ENCODE data around the gene B3GNT3. TPM values are rescaled to one million over a fixed set of nuclear protein-coding genes. Genes with fewer than 3 reads are reported as not detected.

Gene B3GNT3
- total RNA-seq, 2 experiments from 2014 or later = not detected

DNA sequence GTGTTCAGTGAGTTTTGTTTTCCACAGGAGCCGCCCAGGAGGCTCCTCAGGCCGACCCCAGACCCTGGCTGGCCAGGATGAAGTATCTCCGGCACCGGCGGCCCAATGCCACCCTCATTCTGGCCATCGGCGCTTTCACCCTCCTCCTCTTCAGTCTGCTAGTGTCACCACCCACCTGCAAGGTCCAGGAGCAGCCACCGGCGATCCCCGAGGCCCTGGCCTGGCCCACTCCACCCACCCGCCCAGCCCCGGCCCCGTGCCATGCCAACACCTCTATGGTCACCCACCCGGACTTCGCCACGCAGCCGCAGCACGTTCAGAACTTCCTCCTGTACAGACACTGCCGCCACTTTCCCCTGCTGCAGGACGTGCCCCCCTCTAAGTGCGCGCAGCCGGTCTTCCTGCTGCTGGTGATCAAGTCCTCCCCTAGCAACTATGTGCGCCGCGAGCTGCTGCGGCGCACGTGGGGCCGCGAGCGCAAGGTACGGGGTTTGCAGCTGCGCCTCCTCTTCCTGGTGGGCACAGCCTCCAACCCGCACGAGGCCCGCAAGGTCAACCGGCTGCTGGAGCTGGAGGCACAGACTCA lies 12.9 kb downstream of the B3GNT3 start:
- no peak overlapping the region for H3K27ac Mint-ChIP-seq

DNA sequence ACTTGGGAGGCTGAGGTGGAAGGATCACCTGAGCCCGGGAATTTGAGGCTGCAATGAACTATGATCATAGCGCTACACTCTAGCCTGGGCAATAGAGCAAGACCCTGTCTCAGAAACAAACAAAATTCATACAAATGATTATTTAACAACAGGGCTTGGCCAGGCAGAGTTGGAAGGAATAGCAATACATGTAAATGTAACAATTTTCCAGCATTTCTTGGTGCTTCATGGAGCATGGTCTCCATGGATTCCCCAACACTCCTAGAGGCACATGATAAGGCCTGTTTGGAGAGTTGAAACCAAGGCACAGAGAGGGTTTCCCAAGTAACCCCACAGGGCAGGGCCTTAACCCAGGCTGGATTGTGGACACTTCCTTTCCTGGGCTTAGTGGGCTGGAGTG lies 16.2 kb downstream of the B3GNT3 start:
- no peaks in the 10 kb centered on the region for H3K9me3 Mint-ChIP-seq
- POLR2A ChIA-PET = no interaction called here
- DNase-seq = no peak
- no peak overlapping the region for H3K4me3 Mint-ChIP-seq
- H3K27me3 Mint-ChIP-seq = peaks cover 11% of the 10 kb centered on the region
- peaks cover 18% of the 10 kb centered on the region for H3K4me1 Mint-ChIP-seq
- CTCF ChIA-PET = no interaction called here
- H3K27ac Mint-ChIP-seq = no peak overlapping the region
- no peaks in the 10 kb centered on the region for H3K36me3 Mint-ChIP-seq (ENCODE audit: low read depth)

More for the DNA sequence above, 12.9 kb downstream of the B3GNT3 start:
- no peak overlapping the region for H3K4me3 Mint-ChIP-seq
- no peaks in the 10 kb centered on the region for H3K9me3 Mint-ChIP-seq
- ChIA-PET CTCF (interaction anchor here (1.4 kb wide), 1 partner anchor 43 kb away, joined by 4 read pairs; no protein-coding TSS in a partner anchor), POLR2A (interaction anchor here (1.6 kb wide), 1 partner anchor 19 kb away, joined by 4 read pairs; no protein-coding TSS in a partner anchor)
- peaks cover 11% of the 10 kb centered on the region for H3K27me3 Mint-ChIP-seq
- H3K36me3 Mint-ChIP-seq (ENCODE audit: low read depth) = no peaks in the 10 kb centered on the region
- H3K4me1 Mint-ChIP-seq = peaks cover 42% of the 10 kb centered on the region
- peak; percentile 21 for DNase-seq

DNA sequence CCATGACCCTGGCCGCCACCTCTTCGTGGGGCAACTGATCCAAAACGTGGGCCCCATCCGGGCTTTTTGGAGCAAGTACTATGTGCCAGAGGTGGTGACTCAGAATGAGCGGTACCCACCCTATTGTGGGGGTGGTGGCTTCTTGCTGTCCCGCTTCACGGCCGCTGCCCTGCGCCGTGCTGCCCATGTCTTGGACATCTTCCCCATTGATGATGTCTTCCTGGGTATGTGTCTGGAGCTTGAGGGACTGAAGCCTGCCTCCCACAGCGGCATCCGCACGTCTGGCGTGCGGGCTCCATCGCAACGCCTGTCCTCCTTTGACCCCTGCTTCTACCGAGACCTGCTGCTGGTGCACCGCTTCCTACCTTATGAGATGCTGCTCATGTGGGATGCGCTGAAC lies 16.7 kb downstream of the B3GNT3 start:
- Mint-ChIP-seq H3K27ac (no peak overlapping the region), H3K27me3 (peaks cover 11% of the 10 kb centered on the region), H3K4me1 (peaks cover 16% of the 10 kb centered on the region), H3K36me3 (ENCODE audit: low read depth) (peaks cover 6% of the 10 kb centered on the region), H3K4me3 (no peak overlapping the region), H3K9me3 (no peaks in the 10 kb centered on the region)
- no peak for DNase-seq
- ChIA-PET CTCF (interaction anchor here (0.8 to 2.1 kb wide), 2 partner anchors 8 to 48 kb away, joined by 3 to 9 read pairs; partner anchors contain the start of gene RPL18A), POLR2A (no interaction called here)

DNA sequence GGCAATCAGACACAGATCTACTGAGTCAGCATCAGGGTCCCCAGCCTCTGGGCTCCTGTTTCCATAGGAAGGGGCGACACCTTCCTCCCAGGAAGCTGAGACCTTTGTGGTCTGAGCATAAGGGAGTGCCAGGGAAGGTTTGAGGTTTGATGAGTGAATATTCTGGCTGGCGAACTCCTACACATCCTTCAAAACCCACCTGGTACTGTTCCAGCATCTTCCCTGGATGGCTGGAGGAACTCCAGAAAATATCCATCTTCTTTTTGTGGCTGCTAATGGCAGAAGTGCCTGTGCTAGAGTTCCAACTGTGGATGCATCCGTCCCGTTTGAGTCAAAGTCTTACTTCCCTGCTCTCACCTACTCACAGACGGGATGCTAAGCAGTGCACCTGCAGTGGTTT lies 17.2 kb downstream of the B3GNT3 start:
- peaks cover 10% of the 10 kb centered on the region for H3K27me3 Mint-ChIP-seq
- H3K9me3 Mint-ChIP-seq = no peaks in the 10 kb centered on the region
- no peak for DNase-seq
- ChIA-PET POLR2A (interaction anchor here (1.0 to 1.6 kb wide), 2 partner anchors 9 to 13 kb away, joined by 3 to 4 read pairs; no protein-coding TSS in a partner anchor), CTCF (interaction anchor here (0.8 to 2.1 kb wide), 3 partner anchors 8 to 47 kb away, joined by 3 to 9 read pairs (median 3); partner anchors contain the start of gene RPL18A)
- peaks cover 15% of the 10 kb centered on the region for H3K4me1 Mint-ChIP-seq
- H3K27ac Mint-ChIP-seq = no peak overlapping the region
- H3K36me3 Mint-ChIP-seq (ENCODE audit: low read depth) = peaks cover 6% of the 10 kb centered on the region
- no peak overlapping the region for H3K4me3 Mint-ChIP-seq

DNA sequence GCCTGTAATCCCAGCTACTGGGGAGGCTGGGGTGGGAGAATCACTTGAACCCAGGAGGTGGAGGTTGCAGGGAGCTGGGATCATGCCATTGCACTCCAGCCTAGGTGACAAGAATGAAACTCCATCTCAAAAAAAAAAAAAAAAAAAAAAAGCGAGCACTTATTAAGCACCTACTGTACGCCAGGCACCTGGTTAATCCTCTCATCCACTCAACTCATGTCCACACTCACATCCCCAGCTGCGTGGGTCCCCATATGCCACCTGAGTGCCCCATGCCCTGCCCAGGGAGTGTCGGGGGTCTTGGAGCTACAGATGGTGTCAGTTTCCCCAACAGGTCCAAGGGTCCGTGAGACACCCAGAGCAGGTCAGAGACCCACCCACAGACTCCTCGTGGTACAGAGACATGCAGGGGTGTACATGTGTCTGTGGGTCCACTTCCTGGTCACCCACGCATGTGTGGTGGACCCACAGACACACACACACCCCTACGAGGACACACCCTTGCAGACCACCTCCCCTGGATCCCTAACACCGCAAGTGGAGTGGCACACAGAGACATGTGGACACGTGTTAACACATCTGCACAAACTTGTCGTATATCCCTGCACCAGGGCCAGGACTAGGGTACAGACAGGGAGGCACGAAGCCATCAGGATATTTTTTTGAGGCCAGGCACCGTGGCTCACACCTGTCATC lies 22.9 kb downstream of the B3GNT3 start:
- peaks cover 6% of the 10 kb centered on the region for H3K36me3 Mint-ChIP-seq (ENCODE audit: low read depth)
- H3K27ac Mint-ChIP-seq = no peak overlapping the region
- ChIA-PET POLR2A (interaction anchor here (1.5 kb wide), 1 partner anchor 30 kb away, joined by 4 read pairs; the partner anchor contains the start of gene JAK3), CTCF (interaction anchor here (1.3 kb wide), 1 partner anchor 26 kb away, joined by 3 read pairs; no protein-coding TSS in a partner anchor)
- H3K9me3 Mint-ChIP-seq = no peaks in the 10 kb centered on the region
- H3K27me3 Mint-ChIP-seq = no peaks in the 10 kb centered on the region
- no peak for DNase-seq
- peaks cover 5% of the 10 kb centered on the region for H3K4me1 Mint-ChIP-seq
- H3K4me3 Mint-ChIP-seq = no peak overlapping the region

DNA sequence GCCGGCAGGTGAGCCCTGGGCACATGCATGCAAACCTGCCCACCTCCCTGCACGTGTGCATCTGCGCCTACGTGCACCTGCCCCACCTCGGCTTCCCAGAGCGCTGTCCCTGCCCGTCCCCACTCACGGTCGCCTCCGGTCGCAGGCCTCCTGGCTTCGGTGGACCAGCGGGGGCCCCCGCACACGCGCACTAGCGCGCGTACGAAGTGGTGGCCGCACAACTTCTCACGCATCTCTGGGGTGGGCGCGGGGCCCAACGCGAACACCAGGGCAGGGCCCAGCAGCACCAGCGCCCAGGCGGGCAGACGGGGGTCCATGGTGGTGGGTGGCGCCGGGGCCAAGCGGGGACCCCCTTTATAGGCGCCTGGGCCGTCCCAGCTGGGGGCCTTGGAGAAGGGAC lies 26.3 kb downstream of the B3GNT3 start, which contains the start of gene INSL3:
Gene INSL3 (minus strand): TSS at position 330 of the 400 bp plus-strand sequence. CDS start 13 bp downstream, at position 317.
- Mint-ChIP-seq H3K36me3 (ENCODE audit: low read depth) (peaks cover 15% of the 10 kb centered on the region), H3K27me3 (no peaks in the 10 kb centered on the region), H3K9me3 (no peaks in the 10 kb centered on the region), H3K4me1 (peaks cover 3% of the 10 kb centered on the region), H3K4me3 (no peak within 1 kb of the TSS), H3K27ac (no peak within 1 kb of the TSS)
- no peak for DNase-seq
- ChIA-PET POLR2A (interaction anchor here (1.0 kb wide), 1 partner anchor 18 kb away, joined by 4 read pairs; no protein-coding TSS in a partner anchor), CTCF (interaction anchor here (0.7 to 1.0 kb wide), 2 partner anchors 117 to 1828 kb away, joined by 3 read pairs; no protein-coding TSS in a partner anchor)

DNA sequence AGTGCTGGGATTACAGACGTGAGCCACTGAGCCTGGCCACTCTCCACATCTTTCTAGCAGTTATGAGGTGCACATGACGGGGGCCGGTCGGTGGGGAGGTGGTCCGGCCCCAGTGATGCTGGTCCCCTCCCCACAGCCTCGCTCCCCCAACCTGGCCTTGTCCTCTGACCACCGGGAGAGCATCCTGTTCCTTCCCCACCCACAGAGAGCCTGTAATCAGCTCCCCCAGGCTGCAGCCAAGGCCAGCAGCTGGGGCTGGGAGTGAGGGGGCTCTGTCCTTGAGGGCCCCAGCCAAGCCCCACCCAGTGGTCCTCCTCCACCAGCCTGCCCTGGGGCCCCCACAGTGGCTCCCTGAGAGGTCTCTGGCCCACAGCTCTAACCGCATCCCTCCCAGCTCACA lies 29.4 kb downstream of the B3GNT3 start:
- H3K36me3 Mint-ChIP-seq (ENCODE audit: low read depth) = peaks cover 26% of the 10 kb centered on the region
- no peak overlapping the region for H3K4me3 Mint-ChIP-seq
- H3K9me3 Mint-ChIP-seq = no peaks in the 10 kb centered on the region
- peak overlapping the region; percentile 26 for H3K27ac Mint-ChIP-seq
- no peaks in the 10 kb centered on the region for H3K27me3 Mint-ChIP-seq
- CTCF ChIA-PET = interaction anchor here (0.9 kb wide), 1 partner anchor 35 kb away, joined by 3 read pairs; the partner anchor contains the start of gene RPL18A
- DNase-seq = no peak
- POLR2A ChIA-PET = interaction anchor here (1.4 to 1.6 kb wide), 4 partner anchors 11 to 35 kb away, joined by 4 to 5 read pairs (median 4); partner anchors contain the start of gene RPL18A
- peaks cover 5% of the 10 kb centered on the region for H3K4me1 Mint-ChIP-seq

DNA sequence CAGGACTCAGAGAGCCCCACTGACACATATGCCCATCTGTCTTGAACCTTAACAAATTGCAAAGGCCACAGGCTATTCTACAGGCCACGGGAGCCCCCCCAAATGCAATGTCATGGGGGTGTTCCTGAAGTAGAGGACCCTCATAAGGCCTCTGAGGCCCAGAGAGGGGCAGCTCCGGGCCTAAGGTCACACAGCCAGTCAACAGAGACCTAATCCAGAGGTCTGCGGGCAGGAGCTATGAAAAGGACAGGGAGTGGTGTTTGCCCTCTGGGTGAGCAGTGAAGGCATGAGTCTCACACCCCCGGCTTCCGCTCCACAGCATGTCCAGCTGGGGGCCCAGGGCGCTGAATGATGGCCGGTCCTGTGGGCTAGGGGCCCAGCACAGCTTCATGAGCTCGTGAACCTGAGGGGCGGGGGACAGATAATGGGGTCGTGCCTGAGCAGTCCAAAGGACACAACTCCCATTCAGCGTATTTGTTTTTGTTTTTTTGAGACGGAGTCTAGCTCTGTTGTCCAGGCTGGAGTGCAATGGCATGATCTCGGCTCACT lies 31.6 kb downstream of the B3GNT3 start:
- no peaks in the 10 kb centered on the region for H3K27me3 Mint-ChIP-seq
- no peak overlapping the region for H3K27ac Mint-ChIP-seq
- H3K9me3 Mint-ChIP-seq = peaks cover 4% of the 10 kb centered on the region
- peaks cover 6% of the 10 kb centered on the region for H3K4me1 Mint-ChIP-seq
- peaks cover 46% of the 10 kb centered on the region for H3K36me3 Mint-ChIP-seq (ENCODE audit: low read depth)
- CTCF ChIA-PET = no interaction called here
- no peak overlapping the region for H3K4me3 Mint-ChIP-seq
- DNase-seq = no peak
- POLR2A ChIA-PET = interaction anchor here (1.0 to 1.3 kb wide), 3 partner anchors 19 to 22 kb away, joined by 3 to 4 read pairs (median 3); no protein-coding TSS in a partner anchor

DNA sequence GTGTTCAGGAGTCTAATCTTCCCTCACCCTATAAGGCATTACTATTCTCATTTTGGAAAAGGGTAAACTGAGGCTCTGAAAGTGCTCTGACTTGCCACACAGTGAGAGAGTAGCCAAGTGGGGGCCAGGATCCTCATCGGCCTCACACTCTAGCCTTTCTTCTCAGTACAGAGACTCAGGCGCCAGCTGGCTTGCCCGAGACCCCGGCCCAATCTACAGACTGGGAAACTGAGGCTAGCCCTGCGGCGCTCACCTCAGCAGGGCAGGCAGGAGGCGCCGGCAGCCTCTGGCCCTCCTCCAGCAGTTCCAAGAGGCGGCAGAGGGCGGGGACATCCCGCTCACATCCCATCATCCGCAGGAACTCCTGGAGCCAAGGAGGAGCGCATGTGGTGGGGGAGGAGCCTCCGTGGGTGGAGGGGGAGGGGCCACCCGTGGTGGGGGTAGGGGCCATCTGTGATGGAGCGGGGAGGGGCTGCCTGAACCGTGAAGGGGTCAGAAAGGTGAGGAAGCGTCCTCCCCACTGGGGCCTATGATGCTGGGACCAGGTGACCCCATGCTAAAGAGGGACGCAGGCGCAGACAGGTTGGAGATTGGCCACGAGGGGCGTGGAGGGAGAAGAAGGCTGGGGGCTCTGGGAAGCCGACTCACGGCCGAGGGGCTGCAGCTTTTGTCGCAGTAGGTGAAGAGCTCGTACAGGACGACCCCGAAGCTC lies 35.1 kb downstream of the B3GNT3 start:
- Mint-ChIP-seq H3K9me3 (peaks cover 5% of the 10 kb centered on the region), H3K27me3 (no peaks in the 10 kb centered on the region), H3K27ac (no peak overlapping the region), H3K4me1 (peaks cover 14% of the 10 kb centered on the region), H3K4me3 (no peak overlapping the region), H3K36me3 (ENCODE audit: low read depth) (peaks cover 72% of the 10 kb centered on the region)
- POLR2A ChIA-PET = interaction anchor here (1.0 to 6.0 kb wide), 3 partner anchors 11 to 20 kb away, joined by 3 to 42 read pairs (median 5); partner anchors contain the start of gene JAK3
- CTCF ChIA-PET = interaction anchor here (1.4 kb wide), 1 partner anchor 30 kb away, joined by 3 read pairs; the partner anchor contains the start of gene RPL18A
- no peak for DNase-seq

DNA sequence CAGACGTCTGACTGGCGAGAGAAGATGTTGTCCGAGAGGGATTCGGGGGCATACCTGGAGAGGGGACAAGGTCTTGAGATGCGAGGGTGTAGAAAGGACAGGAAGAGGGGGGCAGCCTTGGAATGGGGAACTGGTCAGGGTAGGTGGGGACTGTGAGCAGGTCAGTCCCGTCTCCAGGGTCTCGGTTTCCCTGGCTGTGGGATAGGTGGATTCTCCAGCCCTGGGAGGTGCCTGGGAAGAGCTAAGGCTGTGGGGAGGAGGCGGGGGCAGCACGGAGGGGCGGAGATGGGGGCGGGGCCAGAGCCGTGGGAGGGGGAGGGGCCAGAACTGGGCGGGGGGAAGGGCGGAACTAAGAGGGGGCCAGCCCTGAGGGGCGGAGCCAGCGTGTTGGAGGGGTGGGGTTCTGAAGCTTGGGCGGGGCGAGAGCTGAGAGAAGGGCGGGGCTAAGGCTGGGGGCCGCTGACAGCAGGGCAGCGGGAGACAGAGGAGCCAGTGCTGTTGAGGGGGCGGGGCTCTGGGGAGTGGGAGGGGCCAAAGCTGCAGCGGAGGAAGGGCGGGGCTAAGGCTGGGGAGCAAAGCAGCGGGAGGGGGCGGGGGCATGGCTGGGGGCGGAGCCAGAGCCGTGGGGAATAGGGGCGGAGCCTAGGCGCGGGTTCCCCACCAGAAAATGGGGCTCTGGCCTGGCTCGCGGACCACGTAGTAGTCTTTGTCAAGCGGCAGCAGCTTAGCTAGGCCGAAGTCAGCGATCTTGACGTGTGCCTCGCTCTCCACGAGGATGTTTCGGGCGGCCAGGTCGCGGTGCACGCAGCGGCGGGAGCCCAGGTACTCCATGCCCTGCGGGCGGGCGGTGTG lies 35.9 kb downstream of the B3GNT3 start:
- CTCF ChIA-PET = interaction anchor here (1.4 kb wide), 1 partner anchor 29 kb away, joined by 3 read pairs; the partner anchor contains the start of gene RPL18A
- Mint-ChIP-seq H3K4me1 (peaks cover 22% of the 10 kb centered on the region), H3K9me3 (peaks cover 5% of the 10 kb centered on the region), H3K4me3 (no peak overlapping the region), H3K36me3 (ENCODE audit: low read depth) (peaks cover 76% of the 10 kb centered on the region), H3K27me3 (no peaks in the 10 kb centered on the region), H3K27ac (no peak overlapping the region)
- peak; percentile 54 for DNase-seq
- POLR2A ChIA-PET = interaction anchor here (0.8 to 6.0 kb wide), 4 partner anchors 16 to 29 kb away, joined by 3 to 42 read pairs (median 4); partner anchors contain the start of genes JAK3 and RPL18A

DNA sequence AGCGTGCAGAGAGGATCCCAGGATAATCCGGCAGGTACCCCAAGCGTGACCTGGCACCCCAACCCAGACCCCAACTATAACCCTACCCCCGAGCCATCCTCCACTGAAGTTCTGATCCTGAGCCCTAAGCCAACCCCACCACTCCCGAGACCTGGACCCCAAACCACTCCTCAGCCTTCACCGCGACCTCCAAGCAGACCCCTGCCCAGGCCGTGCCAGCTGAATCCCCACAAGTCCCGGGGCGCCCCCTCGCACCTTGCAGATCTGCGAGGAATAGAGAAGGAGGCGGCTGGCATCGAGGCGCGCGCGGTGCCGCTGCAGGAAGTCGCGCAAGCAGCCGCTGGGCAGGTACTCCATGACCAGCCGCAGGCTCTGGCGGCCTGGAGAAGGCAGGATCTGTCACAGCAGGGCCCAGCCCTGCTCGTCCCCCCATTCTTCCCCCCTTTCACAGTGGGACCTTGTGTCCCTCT lies 36.5 kb downstream of the B3GNT3 start:
- no peak overlapping the region for H3K4me3 Mint-ChIP-seq
- H3K27ac Mint-ChIP-seq = no peak overlapping the region
- DNase-seq = no peak
- H3K4me1 Mint-ChIP-seq = peaks cover 27% of the 10 kb centered on the region
- peaks cover 80% of the 10 kb centered on the region for H3K36me3 Mint-ChIP-seq (ENCODE audit: low read depth)
- no peaks in the 10 kb centered on the region for H3K27me3 Mint-ChIP-seq
- H3K9me3 Mint-ChIP-seq = peaks cover 5% of the 10 kb centered on the region
- CTCF ChIA-PET = interaction anchor here (1.2 to 1.4 kb wide), 2 partner anchors 28 kb away, joined by 3 read pairs; partner anchors contain the start of gene RPL18A
- POLR2A ChIA-PET = interaction anchor here (0.8 to 6.0 kb wide), 4 partner anchors 15 to 29 kb away, joined by 3 to 42 read pairs (median 4); partner anchors contain the start of genes JAK3 and RPL18A

Data from activated CD4-positive, alpha-beta memory T cell treated with anti-CD3 and anti-CD28 coated beads, Interleukin-2, amount 10 ng/mL, durations not matched to agents 7 days and 5 days (primary cell).